T1000 (cell line): ENCODE measurements around the gene GLRX.

Experiments used
- DNase-seq: peaks from one replicate; lab custom pipeline; 2025; ENCODE audit warnings: mixed read lengths; lab: John Stamatoyannopoulos, UW

Gene GLRX

DNA sequence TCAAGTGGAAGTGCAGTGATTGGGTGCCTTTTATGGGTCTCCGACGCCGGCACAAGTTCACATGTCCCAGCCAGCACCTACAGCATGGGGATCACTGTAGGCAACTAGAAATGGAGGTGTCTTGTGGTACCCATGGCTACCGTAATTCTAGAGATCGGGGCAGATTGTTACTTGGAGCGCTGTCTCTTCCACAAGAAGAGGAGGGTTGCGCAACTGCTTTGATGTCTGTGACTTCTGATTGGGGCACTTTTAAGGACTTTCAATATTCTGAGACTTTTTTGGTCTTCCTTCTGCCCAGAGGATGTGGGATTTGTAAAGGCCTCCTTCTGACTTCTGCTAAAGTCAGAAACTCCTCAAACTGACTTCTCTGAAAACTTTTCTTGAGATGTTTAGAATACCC is 41.9 kb downstream of the GLRX start:
- DNase-seq, result no peak

DNA sequence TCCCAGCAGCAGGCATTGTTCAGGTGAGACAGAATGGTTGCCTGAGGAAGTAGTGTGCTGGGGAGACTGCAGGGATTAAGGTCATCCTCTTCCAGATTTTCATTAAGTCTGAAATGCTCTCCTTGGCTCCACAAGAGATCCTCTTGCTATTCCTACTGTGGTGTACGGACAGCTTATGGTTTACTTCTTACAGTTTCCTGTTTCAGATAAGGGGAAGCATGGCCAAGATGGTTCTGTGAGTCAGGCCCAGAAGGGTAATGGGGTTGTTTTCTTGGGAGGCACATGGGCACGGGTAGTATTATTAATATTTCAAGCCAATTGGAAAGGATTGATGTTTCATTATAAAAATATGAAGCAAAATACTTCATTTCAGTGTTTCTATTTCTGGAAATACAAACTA is 42.9 kb downstream of the GLRX start:
- DNase-seq, result no peak

DNA sequence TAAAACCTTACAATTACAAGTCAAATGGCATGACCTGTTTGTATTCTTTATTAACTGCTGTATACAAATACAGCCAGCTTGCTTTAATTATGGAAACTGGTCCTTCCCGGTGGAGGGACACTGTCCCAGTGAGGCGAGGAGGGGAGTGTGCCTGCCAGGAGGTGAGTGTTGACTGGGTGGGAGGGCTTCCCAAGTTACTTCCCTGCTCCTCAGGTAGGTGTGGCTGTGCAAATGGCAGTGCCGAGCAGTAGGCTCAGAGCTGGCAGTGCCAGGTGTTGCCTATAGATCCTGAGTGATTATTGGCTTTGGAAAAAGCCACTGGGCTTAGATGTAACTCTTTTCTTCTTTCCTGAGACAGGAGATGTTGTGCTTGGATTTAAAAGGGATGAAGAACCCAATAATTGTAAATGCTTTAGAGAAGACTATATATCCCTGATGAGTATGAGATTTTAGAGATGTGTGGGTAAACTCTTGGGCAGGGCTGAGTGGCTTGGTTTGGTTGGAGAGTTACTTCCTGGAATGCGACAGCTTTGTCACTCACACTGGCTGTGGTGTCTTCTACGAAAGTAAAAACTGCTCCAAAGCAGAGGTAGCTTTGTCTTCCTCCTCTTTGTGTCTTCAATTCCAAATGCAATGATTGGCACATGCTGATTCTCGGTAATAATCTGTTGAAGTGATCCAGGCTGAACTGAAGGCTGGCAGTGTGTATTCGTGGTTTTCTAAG is 43.7 kb downstream of the GLRX start:
- DNase-seq, result no peak

DNA sequence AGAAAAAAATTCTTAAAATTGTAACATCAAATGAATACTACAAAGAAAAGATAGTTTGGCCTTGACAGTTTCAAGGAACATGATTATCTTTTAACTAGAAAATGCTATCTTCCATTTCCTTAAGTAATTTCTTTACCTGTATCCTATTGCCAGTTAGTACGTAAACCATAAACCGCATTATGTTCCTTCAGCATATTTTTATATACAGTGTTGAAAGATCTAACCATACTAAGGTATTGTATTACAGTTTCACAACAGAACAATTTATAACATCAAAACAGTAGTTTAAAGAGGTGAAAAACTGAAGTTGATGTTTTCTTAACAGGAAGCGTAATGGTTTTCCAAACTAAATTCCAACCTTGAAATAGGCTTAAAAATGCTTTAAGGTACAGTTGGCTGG is 45.1 kb downstream of the GLRX start:
- DNase-seq, result no peak

DNA sequence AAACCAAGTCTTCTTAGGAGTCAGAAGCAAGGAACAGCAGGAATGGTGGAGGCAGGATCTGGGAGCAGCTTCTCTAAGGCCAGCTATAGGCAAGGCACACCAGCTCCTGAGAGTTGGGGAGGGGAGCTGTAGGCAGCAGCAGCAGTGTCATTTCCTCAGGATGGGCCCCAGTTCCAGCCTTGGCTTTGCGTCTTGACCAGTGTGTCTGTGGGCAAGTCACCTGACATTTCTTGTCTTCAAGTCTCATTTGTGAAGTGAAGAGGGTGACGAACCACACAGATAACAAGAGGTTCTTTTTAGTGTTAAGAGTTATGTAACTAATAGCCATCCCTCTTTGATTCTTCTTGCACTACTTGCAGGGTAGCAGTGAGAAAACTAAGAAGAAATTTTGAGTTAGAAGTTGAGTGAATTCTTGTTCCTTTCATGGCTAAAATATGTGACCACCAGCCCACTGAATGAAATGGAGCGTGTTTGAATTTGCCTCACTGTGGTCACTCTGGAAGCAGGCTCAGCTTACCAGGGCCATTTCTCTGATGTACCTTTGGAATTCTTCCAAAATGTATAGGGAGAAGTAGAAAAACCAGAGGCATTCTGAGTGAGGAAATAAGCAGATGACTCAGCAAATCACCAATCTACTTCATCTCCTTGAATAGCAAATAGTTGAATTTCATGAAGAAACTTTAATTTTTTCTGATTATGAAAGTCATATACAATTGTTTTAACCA is 49.0 kb downstream of the GLRX start:
- no peak for DNase-seq

DNA sequence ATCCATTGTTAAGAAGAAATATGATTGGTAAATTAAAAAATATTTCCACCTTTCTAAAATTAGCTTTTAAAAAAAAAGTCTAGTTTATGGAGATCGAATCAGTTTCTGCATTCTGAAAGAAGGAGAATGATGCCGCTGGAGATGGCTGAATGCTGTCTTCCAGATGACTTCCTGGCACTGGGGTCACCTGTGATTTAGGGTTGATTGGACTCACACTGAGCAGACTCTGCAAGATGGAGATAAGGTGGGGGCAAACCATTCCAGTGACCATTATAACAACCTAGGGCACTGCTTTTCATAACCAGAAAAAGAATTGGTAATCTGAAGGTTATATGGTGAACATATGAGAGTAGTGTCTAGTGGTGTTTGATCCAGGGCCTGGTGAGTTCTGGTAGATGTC is 50.6 kb downstream of the GLRX start:
- DNase-seq, result no peak

DNA sequence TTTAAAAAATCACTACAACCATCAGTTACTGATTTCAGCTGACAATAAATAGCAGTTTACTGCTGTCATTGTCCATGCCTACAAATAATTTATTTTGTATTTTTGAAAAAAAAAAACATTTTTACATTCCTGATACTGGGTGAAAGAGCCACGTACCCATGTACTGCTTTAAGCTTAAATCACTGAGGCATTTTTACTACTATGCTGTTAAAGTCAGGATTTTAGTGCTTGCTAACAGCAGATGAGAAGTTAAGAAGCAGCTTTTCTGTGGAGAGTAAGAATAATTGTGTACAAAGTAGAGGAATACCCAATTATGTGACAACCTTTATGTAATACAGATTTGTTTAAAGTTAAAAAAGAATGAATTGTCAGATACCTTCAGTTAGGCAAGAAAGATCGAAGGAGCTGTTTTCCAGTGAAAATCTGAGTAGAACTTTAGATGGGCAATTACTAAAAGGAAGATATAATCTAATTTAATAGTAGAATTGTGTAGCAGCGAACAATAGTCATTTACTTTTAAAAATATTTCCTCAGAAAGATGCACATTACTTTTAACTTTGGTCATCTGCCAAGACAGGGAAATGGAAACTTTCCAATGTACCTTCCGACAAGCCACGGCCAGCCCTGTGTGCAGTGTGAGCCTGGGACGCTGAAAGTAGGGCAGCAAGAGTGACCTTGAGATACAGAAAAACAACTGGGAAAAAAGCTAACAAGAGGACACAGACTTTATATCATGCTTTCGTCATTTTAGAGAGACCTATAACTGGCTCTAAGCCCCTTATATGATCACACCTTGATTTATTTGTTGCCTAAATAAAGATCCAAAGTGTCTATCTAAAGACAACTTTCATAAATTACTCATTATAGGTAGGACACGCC is 51.5 kb downstream of the GLRX start:
- DNase-seq, result no peak

DNA sequence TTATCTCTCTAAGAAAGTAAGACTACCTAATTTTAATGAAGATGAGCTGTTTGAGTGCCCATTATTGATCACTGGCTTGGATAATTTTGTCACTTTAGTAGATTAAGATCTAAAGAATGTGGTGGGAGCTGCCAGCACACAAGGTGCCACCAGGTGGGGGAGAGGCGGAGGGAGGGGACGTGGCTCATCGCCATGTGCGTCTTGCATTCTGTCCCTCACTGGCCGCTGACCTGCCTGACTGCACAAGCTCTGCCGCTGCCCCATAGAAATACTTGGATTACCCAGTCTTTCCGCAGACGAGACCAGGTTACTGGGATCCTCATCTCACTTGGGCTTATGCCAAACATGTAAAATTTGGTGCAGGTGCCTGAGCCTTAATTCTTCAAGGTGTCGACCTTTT is 53.8 kb downstream of the GLRX start:
- DNase-seq, result no peak

DNA sequence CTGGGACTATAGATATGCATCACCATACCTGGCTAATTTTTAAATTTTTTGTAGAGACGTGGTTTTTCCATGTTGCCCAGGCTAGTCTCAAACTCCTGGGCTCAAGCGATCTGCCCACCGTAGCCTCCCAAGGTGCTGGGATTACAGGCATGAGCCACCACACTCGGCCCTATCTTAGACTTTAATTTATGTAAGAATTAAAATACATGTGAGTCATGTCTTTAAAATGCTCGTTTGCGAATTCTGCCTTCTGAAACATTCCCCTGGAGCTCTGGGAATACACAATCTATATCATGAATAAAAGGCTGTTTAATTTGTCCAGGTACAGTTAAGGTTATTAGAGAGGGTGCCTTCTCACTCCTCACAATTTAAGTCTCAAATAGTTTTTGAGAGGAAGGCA is 58.6 kb downstream of the GLRX start:
- no peak for DNase-seq
